ENCODE data around the gene NFKB1. TPM values are rescaled to one million over a fixed set of nuclear protein-coding genes. Genes with fewer than 3 reads are reported as not detected.
A peak's percentile ranks its signal among the peaks of the same experiment; 100 is the strongest.

NFKB1 gene
- total RNA-seq, 5 donors from 2014 or later (not counting 1 experiment from before 2014, with no cell fraction given), result 83.0 to 185 (median 92.1) TPM

DNA sequence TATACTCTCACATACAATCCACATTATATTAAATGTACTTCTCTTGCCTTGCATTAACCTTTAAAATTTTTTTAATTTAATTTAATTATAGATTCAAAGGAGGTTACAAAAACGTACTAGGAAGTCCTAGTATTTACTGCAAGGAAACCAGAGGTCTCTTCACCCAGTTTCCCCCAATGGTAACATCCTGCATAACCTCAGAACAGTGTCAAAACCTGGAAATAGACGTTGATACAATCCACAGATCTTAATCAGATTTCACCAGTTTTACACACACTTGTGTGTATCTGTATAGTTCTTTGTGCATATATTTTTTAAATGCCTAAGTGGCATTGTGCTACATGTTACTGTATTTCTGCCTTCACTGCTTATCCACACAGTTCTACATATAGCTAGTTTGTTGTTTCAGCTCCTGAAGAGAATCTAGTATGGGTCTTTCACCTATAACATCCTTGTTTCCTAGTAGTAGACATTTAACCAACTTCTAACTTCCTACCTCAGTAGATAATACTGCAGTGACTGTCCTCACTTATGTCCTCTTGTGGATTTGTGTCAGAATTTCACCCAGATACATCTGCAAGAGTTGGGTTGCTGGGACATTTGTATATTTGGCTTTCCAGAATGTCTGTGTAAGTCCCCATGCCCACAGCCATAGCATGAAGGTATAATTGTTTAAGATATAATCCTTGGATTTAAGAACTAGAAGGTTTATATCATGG, 103.2 kb downstream of the NFKB1 start:
- Histone ChIP-seq H3K4me1 (ENCODE audit: control insufficient read depth in 1 of 2, extremely low read depth in 1 of 2, insufficient read depth in 2 of 2, low read length in 2 of 2) (peaks cover 2 to 12% of the 10 kb centered on the region in 2 experiments), H3K27ac (ENCODE audit: low read length) (no peak overlapping the region), H3K27me3 (replicated peaks in 1 of 2; ENCODE audit: control insufficient read depth in 2 of 2, extremely low read depth in 1 of 2, insufficient read depth in 2 of 2, low read length in 1 of 2) (no peaks in the 10 kb centered on the region), H3K9me3 (peaks cover 2% of the 10 kb centered on the region), H3K36me3 (ENCODE audit: control insufficient read depth in 2 of 2, extremely low read depth in 1 of 2, insufficient read depth in 1 of 2, low read length in 1 of 2) (peaks cover 11 to 77% of the 10 kb centered on the region in 2 donors), H3K4me3 (ENCODE audit: control insufficient read depth in 1 of 2, extremely low read depth in 1 of 2, low read length in 1 of 2) (no peak overlapping the region)
- H3K27me3 Mint-ChIP-seq, result no peaks in the 10 kb centered on the region
- no peak for DNase-seq
- no peak for ATAC-seq (replicated peaks in 1 of 4)
- H3K4me1 Mint-ChIP-seq, result peaks cover 41 to 72% (median 49%) of the 10 kb centered on the region in 3 donors
- ChIA-PET CTCF (interaction anchor here in 1 of 2 donors (1.0 kb wide), 1 partner anchor 17 kb away, joined by 3 read pairs; no protein-coding TSS in a partner anchor), POLR2A (interaction anchor here in 1 of 2 donors (0.5 kb wide), 1 partner anchor 20 kb away, joined by 4 read pairs; no protein-coding TSS in a partner anchor)
- H3K36me3 Mint-ChIP-seq, result peaks cover 78% of the 10 kb centered on the region
- no peak overlapping the region for H3K4me3 Mint-ChIP-seq
- H3K9me3 Mint-ChIP-seq, result no peaks in the 10 kb centered on the region
- peak overlapping the region; percentile 68 to 84 for H3K27ac Mint-ChIP-seq
- no CpG with 5 or more reads among the region's 2 CpGs for WGBS (ENCODE audit: insufficient coverage)

DNA sequence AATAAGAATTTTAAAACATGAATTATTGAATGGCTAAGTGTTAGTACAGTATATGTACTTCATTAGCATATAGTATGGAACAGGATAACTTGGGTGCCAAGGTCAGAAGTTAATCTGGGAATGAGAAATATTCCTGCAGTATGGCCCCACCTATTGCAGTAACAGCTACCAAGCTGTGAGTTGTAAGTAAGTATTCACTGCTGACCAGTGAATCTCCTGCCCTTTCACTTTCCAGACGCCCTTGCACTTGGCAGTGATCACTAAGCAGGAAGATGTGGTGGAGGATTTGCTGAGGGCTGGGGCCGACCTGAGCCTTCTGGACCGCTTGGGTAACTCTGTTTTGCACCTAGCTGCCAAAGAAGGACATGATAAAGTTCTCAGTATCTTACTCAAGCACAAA, 105.1 kb downstream of the NFKB1 start:
- H3K4me1 Mint-ChIP-seq, result peaks cover 41 to 72% (median 51%) of the 10 kb centered on the region in 3 donors
- no CpG with 5 or more reads among the region's 3 CpGs for WGBS (ENCODE audit: insufficient coverage)
- no peak overlapping the region for H3K27ac ChIP-seq (ENCODE audit: low read length)
- peaks cover 82% of the 10 kb centered on the region for H3K36me3 Mint-ChIP-seq
- no peaks in the 10 kb centered on the region for H3K27me3 Mint-ChIP-seq
- H3K9me3 Mint-ChIP-seq, result no peaks in the 10 kb centered on the region
- ATAC-seq (replicated peaks in 1 of 4) (no peak), DNase-seq (no peak)
- H3K4me3 Mint-ChIP-seq, result no peak overlapping the region
- no peak overlapping the region for H3K4me3 ChIP-seq (ENCODE audit: control insufficient read depth in 1 of 2, extremely low read depth in 1 of 2, low read length in 1 of 2)
- H3K27me3 ChIP-seq (replicated peaks in 1 of 2; ENCODE audit: control insufficient read depth in 2 of 2, extremely low read depth in 1 of 2, insufficient read depth in 2 of 2, low read length in 1 of 2), result no peaks in the 10 kb centered on the region
- peaks cover 2% of the 10 kb centered on the region for H3K9me3 ChIP-seq
- peak overlapping the region; percentile 77 to 80 for H3K27ac Mint-ChIP-seq
- peaks cover 15 to 80% of the 10 kb centered on the region in 2 donors for H3K36me3 ChIP-seq (ENCODE audit: control insufficient read depth in 2 of 2, extremely low read depth in 1 of 2, insufficient read depth in 1 of 2, low read length in 1 of 2)
- POLR2A ChIA-PET, result interaction anchor here in 1 of 2 donors (0.9 kb wide), 1 partner anchor 45 kb away, joined by 9 read pairs; no protein-coding TSS in a partner anchor
- H3K4me1 ChIP-seq (ENCODE audit: control insufficient read depth in 1 of 2, extremely low read depth in 1 of 2, insufficient read depth in 2 of 2, low read length in 2 of 2), result peaks cover 2 to 7% of the 10 kb centered on the region in 2 experiments
- CTCF ChIA-PET, result no interaction called here

DNA sequence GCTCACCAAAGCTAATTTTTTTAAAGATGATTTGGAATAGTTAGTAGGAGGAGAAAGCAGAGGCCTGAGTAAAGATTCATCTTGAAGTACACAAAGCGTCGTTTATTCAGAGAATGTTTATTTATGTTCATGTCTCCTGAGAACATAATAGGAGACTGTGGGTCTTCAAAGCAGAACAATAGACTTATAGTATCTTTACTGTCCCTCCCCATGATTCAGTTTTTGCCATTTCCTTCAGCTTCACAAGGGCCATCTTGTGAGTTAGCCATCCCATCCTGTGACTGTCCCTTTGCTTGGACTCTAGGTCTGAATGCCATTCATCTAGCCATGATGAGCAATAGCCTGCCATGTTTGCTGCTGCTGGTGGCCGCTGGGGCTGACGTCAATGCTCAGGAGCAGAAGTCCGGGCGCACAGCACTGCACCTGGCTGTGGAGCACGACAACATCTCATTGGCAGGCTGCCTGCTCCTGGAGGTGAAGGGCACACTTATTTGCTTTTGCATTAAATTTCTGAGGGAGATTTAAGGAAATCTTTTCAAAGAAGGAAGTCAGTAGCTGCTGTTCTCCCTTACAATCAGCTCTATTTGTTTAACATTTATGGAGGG, 105.8 kb downstream of the NFKB1 start:
- peaks cover 47 to 74% (median 58%) of the 10 kb centered on the region in 3 donors for H3K4me1 Mint-ChIP-seq
- Histone ChIP-seq H3K9me3 (peaks cover 2% of the 10 kb centered on the region), H3K4me1 (ENCODE audit: control insufficient read depth in 1 of 2, extremely low read depth in 1 of 2, insufficient read depth in 2 of 2, low read length in 2 of 2) (peaks cover 8 to 13% of the 10 kb centered on the region in 2 experiments), H3K36me3 (ENCODE audit: control insufficient read depth in 2 of 2, extremely low read depth in 1 of 2, insufficient read depth in 1 of 2, low read length in 1 of 2) (peaks cover 9 to 80% of the 10 kb centered on the region in 2 donors), H3K27ac (ENCODE audit: low read length) (no peak overlapping the region), H3K27me3 (replicated peaks in 1 of 2; ENCODE audit: control insufficient read depth in 2 of 2, extremely low read depth in 1 of 2, insufficient read depth in 2 of 2, low read length in 1 of 2) (no peaks in the 10 kb centered on the region), H3K4me3 (ENCODE audit: control insufficient read depth in 1 of 2, extremely low read depth in 1 of 2, low read length in 1 of 2) (no peak overlapping the region)
- ATAC-seq (replicated peaks in 1 of 4) (no peak), DNase-seq (no peak)
- CTCF ChIA-PET, result no interaction called here
- WGBS (ENCODE audit: insufficient coverage), result 100% methylated on average over 3 of the region's 7 CpGs
- peak overlapping the region; percentile 77 to 80 for H3K27ac Mint-ChIP-seq
- POLR2A ChIA-PET, result no interaction called here
- peaks cover 82% of the 10 kb centered on the region for H3K36me3 Mint-ChIP-seq
- H3K4me3 Mint-ChIP-seq, result no peak overlapping the region
- H3K9me3 Mint-ChIP-seq, result no peaks in the 10 kb centered on the region
- H3K27me3 Mint-ChIP-seq, result no peaks in the 10 kb centered on the region

DNA sequence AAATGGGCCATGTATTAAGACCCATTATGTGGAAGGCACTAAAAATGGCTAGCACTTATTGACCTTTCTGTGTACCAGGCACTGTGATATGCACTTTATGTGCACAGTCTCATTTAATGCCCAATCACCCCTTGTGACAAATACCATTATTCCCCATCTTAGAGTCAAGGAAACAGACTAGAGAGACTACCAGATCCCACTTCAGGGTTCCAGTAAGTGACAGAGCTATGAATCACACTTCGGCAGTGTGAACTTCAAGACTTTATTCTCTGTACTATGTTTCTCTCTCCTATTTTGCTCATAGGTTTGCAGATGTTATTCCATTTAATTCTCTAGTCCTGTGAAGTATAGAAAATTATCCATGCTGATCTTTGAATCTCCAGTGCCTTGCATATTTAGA, 107.0 kb downstream of the NFKB1 start:
- peaks cover 18 to 25% of the 10 kb centered on the region in 2 experiments for H3K4me1 ChIP-seq (ENCODE audit: control insufficient read depth in 1 of 2, extremely low read depth in 1 of 2, insufficient read depth in 2 of 2, low read length in 2 of 2)
- peaks cover 2% of the 10 kb centered on the region for H3K9me3 ChIP-seq
- H3K27me3 Mint-ChIP-seq, result no peaks in the 10 kb centered on the region
- no peaks in the 10 kb centered on the region for H3K27me3 ChIP-seq (replicated peaks in 1 of 2; ENCODE audit: control insufficient read depth in 2 of 2, extremely low read depth in 1 of 2, insufficient read depth in 2 of 2, low read length in 1 of 2)
- H3K27ac Mint-ChIP-seq, result peak overlapping the region; percentile 81 to 99
- POLR2A ChIA-PET, result interaction anchor here in 1 of 2 donors (0.9 kb wide), 1 partner anchor 49 kb away, joined by 8 read pairs; no protein-coding TSS in a partner anchor
- H3K4me3 ChIP-seq (ENCODE audit: control insufficient read depth in 1 of 2, extremely low read depth in 1 of 2, low read length in 1 of 2), result no peak overlapping the region
- no peak overlapping the region for H3K27ac ChIP-seq (ENCODE audit: low read length)
- no CpG with 5 or more reads among the region's 1 CpG for WGBS (ENCODE audit: insufficient coverage)
- peaks cover 88% of the 10 kb centered on the region for H3K36me3 Mint-ChIP-seq
- peaks cover 60 to 85% (median 70%) of the 10 kb centered on the region in 3 donors for H3K4me1 Mint-ChIP-seq
- H3K36me3 ChIP-seq (ENCODE audit: control insufficient read depth in 2 of 2, extremely low read depth in 1 of 2, insufficient read depth in 1 of 2, low read length in 1 of 2), result peaks cover 9 to 82% of the 10 kb centered on the region in 2 donors
- no peaks in the 10 kb centered on the region for H3K9me3 Mint-ChIP-seq
- ATAC-seq (replicated peaks in 1 of 4) (no peak), DNase-seq (no peak)
- CTCF ChIA-PET, result interaction anchor here in 1 of 2 donors (1.0 kb wide), 1 partner anchor 8 kb away, joined by 4 read pairs; no protein-coding TSS in a partner anchor
- H3K4me3 Mint-ChIP-seq, result no peak overlapping the region

DNA sequence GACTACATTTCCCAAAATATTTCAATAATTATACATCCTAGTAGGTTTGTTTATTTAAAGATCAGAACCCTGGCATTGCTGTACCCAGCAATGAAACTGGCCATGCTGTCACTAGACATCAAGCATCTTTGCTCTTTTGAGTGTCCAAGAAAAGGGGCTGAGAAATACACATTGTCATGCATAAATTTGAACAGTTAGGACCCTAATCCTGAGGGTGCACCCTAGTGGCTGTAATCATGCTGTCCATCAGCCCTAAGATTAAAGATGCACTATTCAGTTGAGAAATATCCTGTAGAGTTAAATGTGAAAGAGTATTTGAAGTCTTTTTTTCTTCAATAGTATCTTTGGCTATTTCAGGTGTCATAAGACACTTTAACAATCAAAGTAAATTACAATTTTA, 108.8 kb downstream of the NFKB1 start:
- no peaks in the 10 kb centered on the region for H3K9me3 ChIP-seq
- no peak for DNase-seq
- H3K36me3 Mint-ChIP-seq, result peaks cover 89% of the 10 kb centered on the region
- H3K4me1 ChIP-seq (ENCODE audit: control insufficient read depth in 1 of 2, extremely low read depth in 1 of 2, insufficient read depth in 2 of 2, low read length in 2 of 2), result peaks cover 37 to 42% of the 10 kb centered on the region in 2 experiments
- peaks cover 72 to 89% (median 82%) of the 10 kb centered on the region in 3 donors for H3K4me1 Mint-ChIP-seq
- no peak for ATAC-seq (replicated peaks in 1 of 4)
- peaks cover 12 to 83% of the 10 kb centered on the region in 2 donors for H3K36me3 ChIP-seq (ENCODE audit: control insufficient read depth in 2 of 2, extremely low read depth in 1 of 2, insufficient read depth in 1 of 2, low read length in 1 of 2)
- CTCF ChIA-PET, result interaction anchor here (0.5 to 1.2 kb wide), 5 partner anchors 8 to 58 kb away, joined by 3 to 6 read pairs (median 4); no protein-coding TSS in a partner anchor
- peak overlapping the region; percentile 98 to 99 for H3K27ac Mint-ChIP-seq
- no peaks in the 10 kb centered on the region for H3K27me3 Mint-ChIP-seq
- H3K4me3 ChIP-seq (ENCODE audit: control insufficient read depth in 1 of 2, extremely low read depth in 1 of 2, low read length in 1 of 2), result no peak overlapping the region
- H3K4me3 Mint-ChIP-seq, result peak overlapping the region in 1 of 3 donors; percentile 28
- POLR2A ChIA-PET, result interaction anchor here (0.6 to 0.7 kb wide), 5 partner anchors 25 to 1274 kb away, joined by 3 to 5 read pairs (median 3); no protein-coding TSS in a partner anchor
- H3K27ac ChIP-seq (ENCODE audit: low read length), result no peak overlapping the region
- H3K27me3 ChIP-seq (replicated peaks in 1 of 2; ENCODE audit: control insufficient read depth in 2 of 2, extremely low read depth in 1 of 2, insufficient read depth in 2 of 2, low read length in 1 of 2), result no peaks in the 10 kb centered on the region
- no peaks in the 10 kb centered on the region for H3K9me3 Mint-ChIP-seq

DNA sequence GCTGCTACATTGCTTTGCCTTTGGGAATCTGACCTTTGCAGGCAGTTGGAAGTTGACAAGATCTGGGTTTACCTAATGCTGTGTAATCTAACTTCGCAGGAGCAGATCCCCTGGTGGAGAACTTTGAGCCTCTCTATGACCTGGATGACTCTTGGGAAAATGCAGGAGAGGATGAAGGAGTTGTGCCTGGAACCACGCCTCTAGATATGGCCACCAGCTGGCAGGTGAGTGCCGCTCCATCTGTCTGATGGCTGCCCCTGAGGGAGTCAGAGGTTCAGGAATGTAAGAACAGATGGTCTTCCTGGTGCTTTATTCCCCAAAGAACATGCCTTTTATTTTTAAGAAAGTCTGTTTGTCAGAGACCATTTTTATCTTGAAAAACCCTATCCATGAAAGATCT, 109.3 kb downstream of the NFKB1 start:
- Mint-ChIP-seq H3K27ac (peak overlapping the region; percentile 98 to 99), H3K36me3 (peaks cover 88% of the 10 kb centered on the region), H3K4me1 (peaks cover 76 to 89% (median 82%) of the 10 kb centered on the region in 3 donors), H3K9me3 (no peaks in the 10 kb centered on the region), H3K4me3 (peak overlapping the region in 1 of 3 donors; percentile 15), H3K27me3 (no peaks in the 10 kb centered on the region)
- Histone ChIP-seq H3K4me1 (ENCODE audit: control insufficient read depth in 1 of 2, extremely low read depth in 1 of 2, insufficient read depth in 2 of 2, low read length in 2 of 2) (peaks cover 38 to 46% of the 10 kb centered on the region in 2 experiments), H3K4me3 (ENCODE audit: control insufficient read depth in 1 of 2, extremely low read depth in 1 of 2, low read length in 1 of 2) (no peak overlapping the region), H3K36me3 (ENCODE audit: control insufficient read depth in 2 of 2, extremely low read depth in 1 of 2, insufficient read depth in 1 of 2, low read length in 1 of 2) (peaks cover 13 to 80% of the 10 kb centered on the region in 2 donors), H3K9me3 (no peaks in the 10 kb centered on the region), H3K27me3 (replicated peaks in 1 of 2; ENCODE audit: control insufficient read depth in 2 of 2, extremely low read depth in 1 of 2, insufficient read depth in 2 of 2, low read length in 1 of 2) (no peaks in the 10 kb centered on the region), H3K27ac (ENCODE audit: low read length) (peak overlapping the region; percentile 92)
- CTCF ChIA-PET, result interaction anchor here (0.5 to 0.6 kb wide), 2 partner anchors 58 to 567 kb away, joined by 3 to 4 read pairs; no protein-coding TSS in a partner anchor
- POLR2A ChIA-PET, result interaction anchor here in 1 of 2 donors (0.6 kb wide), 1 partner anchor 24 kb away, joined by 3 read pairs; no protein-coding TSS in a partner anchor
- WGBS (ENCODE audit: insufficient coverage), result 100% methylated on average over 1 of the region's 3 CpGs
- no peak for DNase-seq
- ATAC-seq (replicated peaks in 1 of 4), result no peak

Data from T-cell (primary cell).